ENCODE results near the gene ZNF555.

The ZNF555 gene

DNA sequence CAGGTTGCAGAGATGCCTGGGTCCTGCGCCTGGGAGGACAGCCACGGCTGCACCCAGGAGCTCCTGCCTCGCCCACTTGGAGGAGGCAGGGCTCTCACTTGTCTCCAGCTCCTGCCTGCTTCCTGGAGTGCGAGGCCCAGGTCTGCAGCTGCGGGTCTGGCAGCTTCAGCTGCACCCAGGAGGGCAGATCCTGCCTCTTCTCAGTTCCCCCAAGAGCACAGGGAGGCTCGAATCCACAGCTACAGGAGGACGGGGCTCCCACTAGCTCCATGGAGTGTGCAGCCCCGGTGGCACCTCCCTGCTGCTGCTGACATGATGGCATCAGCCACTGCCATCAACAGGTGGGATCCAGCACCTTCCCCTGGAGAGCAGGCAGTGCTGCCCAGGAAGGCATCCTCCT is 17.1 kb upstream of the ZNF555 start:
- no peak for DNase-seq (ENCODE audit: low read depth in 2 of 2)

DNA sequence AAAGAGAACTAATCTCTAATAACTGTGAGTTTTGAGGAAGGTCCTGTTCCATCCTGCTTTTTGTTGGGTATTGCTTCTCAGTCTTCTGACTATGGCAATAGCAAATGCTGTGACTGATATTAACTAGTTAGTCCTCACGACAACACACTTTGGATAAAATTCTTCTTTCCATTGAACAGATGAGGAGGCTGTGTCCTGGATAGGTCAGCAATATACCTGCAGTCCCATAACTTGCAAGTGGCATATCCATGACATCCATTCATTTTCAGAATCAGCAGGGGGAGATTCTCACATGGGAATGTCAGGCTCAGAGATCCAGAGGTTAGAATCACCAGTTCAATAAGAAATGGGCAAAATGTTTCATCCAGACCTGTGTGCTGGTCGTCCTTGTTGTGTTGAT is 14.3 kb upstream of the ZNF555 start:
- DNase-seq (ENCODE audit: low read depth in 2 of 2), result no peak

GRCh38 chr19:2827840-2828489 is 13.3 kb upstream of the ZNF555 start:
- DNase-seq (ENCODE audit: low read depth in 2 of 2), result no peak

DNA sequence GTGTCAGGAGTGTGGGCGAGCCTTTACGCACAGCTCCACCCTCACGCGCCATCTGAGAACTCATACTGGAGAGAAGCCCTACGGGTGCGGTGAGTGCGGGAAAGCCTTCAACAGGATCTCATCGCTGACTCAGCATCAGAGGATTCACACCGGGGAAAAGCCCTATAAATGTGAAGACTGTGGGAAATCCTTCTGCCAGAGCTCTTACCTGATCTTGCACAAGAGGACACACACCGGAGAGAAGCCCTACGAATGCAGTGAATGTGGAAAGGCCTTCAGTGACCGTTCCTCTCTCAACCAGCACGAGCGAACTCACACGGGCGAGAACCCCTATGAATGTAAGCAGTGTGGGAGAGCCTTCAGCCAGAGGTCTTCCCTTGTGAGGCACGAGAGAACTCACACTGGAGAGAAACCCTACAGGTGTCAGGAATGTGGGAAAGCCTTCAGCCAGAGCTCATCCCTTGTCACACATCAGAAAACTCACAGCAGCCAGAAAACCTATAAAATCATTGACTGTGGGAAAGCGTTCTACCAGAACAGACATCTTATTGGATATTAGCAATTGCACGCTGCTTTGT is 6.9 kb upstream of the ZNF555 start:
- no peak for DNase-seq (ENCODE audit: low read depth in 2 of 2)

- no peak for DNase-seq (ENCODE audit: low read depth in 2 of 2)
Measured at GRCh38 chr19:2837430-2837829, 3.8 kb upstream of the ZNF555 start.

DNA sequence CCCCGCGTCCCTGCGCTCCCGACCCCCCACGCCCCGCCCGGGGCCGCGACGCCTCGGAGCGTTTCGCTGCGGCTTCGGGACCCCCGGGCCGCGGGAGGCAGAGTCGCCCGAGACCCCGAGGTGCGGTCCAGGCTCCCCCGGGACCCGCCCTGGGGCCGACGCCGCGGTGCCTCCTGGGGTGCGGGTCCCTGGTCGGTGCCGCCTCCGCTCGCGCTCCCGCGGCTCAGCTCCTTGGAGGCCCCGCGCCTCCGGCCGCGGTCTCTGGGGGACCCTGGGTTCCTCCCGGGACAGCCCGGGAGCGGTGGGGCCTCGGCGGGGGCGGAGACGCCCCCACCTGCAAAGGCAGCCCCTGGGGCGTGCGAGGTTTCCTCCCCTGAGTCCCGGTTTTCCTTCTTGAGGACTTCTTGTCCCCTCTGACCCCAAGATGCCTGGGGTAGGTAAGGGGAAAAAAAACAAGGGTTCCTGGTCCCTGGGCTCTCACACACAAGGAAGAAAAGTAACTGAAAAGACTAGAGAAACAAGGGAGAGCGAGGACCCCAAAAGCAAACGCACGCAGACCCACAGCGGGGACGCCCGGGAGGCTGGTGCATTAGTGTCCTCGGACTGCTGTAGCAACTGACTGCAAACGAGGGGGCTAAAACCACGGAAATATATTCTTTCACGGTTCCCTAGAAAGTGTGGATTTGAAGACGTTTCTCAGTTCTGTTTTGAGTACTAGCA is 740 bp downstream of the ZNF555 start:
- DNase-seq (ENCODE audit: low read depth in 2 of 2), result no peak

- no peak for DNase-seq (ENCODE audit: low read depth in 2 of 2)
Measured at GRCh38 chr19:2845107-2845506, 3.8 kb downstream of the ZNF555 start.

- no peak for DNase-seq (ENCODE audit: low read depth in 2 of 2)
Measured at GRCh38 chr19:2846180-2846894, 5.1 kb downstream of the ZNF555 start.

DNA sequence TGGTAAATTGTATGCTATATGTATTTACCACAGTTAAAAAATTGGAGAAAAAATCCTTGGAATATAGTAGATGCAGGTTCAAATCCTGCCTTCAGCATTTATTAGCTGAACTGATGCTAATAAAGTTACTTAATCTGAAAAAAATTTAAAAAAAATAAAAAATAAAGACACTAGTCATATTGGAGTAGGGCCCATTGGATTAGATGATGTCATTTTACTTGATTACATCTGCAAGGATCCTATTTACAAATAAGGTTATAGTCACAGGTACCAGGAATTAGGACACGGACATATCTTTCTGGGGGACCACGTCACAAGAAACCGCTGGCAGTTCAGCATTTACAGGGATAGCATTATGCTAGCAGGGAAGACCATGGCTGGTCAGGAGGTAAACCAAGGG is 6.2 kb downstream of the ZNF555 start:
- no peak for DNase-seq (ENCODE audit: low read depth in 2 of 2)

DNA sequence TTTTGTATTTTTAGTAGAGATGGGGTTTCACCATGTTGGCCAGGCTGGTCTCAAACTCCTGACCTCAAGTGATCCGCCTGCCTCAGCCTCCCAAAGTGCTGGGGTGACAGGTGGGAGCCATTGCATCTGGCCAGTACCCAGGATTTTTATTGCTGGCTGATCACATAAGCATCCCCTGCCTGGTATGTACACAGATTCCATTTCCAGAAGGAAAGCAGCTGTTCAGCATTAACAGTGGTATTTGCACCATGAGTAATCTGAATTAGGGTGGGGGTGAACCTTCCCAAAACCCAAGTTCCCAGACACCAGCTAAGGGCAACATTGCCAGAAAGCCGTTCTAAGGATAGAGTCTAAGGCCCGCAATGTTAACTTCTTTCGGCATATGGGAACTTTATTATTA is 7.3 kb downstream of the ZNF555 start:
- DNase-seq (ENCODE audit: low read depth in 2 of 2), result no peak

GRCh38 chr19:2850256-2850925 is 9.1 kb downstream of the ZNF555 start:
- no peak for DNase-seq (ENCODE audit: low read depth in 2 of 2)

- no peak for DNase-seq (ENCODE audit: low read depth in 2 of 2)
Measured at GRCh38 chr19:2852598-2852997, 11.3 kb downstream of the ZNF555 start.

GRCh38 chr19:2853015-2853606 is 11.8 kb downstream of the ZNF555 start:
- DNase-seq (ENCODE audit: low read depth in 2 of 2), result no peak

GRCh38 chr19:2854849-2855248 is 13.6 kb downstream of the ZNF555 start:
- DNase-seq (ENCODE audit: low read depth in 2 of 2), result no peak

GRCh38 chr19:2856457-2857050 is 15.3 kb downstream of the ZNF555 start:
- no peak for DNase-seq (ENCODE audit: low read depth in 2 of 2)

GRCh38 chr19:2858864-2859263 is 17.6 kb downstream of the ZNF555 start:
- no peak for DNase-seq (ENCODE audit: low read depth in 2 of 2)

DNA sequence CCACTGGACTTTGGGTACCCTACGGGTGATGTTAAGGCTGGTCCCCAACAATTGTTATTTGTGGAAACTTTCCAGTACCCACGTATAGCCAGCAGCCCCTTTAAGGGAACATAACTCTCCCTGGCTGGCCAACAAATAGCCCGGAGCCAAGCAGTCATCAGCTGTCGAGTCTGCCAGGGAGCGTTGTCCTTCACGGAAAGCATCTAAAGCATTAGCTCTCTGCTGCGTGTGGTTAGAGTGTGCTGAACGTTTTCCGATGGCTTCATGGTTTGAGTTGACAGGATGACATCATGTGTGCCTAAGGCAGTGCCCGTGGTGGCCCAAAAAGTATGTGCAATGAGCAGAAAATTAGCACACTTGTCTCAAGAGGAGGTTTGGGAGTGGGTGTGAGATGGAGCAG is 22.5 kb downstream of the ZNF555 start:
- DNase-seq (ENCODE audit: low read depth in 2 of 2), result no peak

GRCh38 chr19:2865334-2866100 is 24.2 kb downstream of the ZNF555 start:
- no peak for DNase-seq (ENCODE audit: low read depth in 2 of 2)

- no peak for DNase-seq (ENCODE audit: low read depth in 2 of 2)
Measured at GRCh38 chr19:2866495-2867024, 25.3 kb downstream of the ZNF555 start.

Measured in stimulated activated CD8-positive, alpha-beta memory T cell treated with anti-CD3 and anti-CD28 coated beads, Interleukin-7, amount 100 ng/mL, for 1 hour (primary cell).